Liver (tissue), 3 donors: ENCODE data around the gene UTP25.

Experiments used
- CTCF ChIP-seq: fragments of 150-350 bp; IDR thresholded peaks from 2 replicates; pipeline ENCODE4 v1.5.1; 2017; ENCODE audit warnings: improper control_type of control experiment, low read depth, low read length; ENCODE audit not compliant: missing input control
- HNF4A ChIP-seq, 2 donors: conservative IDR thresholded peaks; 2 replicates each; pipeline ENCODE4 v1.6.1; 2016; ENCODE audit warnings: antibody characterized with exemption in 2 of 2, mild to moderate bottlenecking in 2 of 2
- RAD21 ChIP-seq, 2 donors: IDR thresholded peaks; 2 replicates each; pipeline ENCODE4 v1.6.1; 2016; ENCODE audit warnings: antibody characterized with exemption in 2 of 2, mild to moderate bottlenecking in 2 of 2
- SP1 ChIP-seq: IDR thresholded peaks from 2 replicates; pipeline ENCODE4 v1.6.1; 2018; ENCODE audit warnings: antibody characterized with exemption, mild to moderate bottlenecking
- TAF1 ChIP-seq: conservative IDR thresholded peaks from 2 replicates; pipeline ENCODE4 v1.6.1; 2016; ENCODE audit warnings: antibody characterized with exemption, mild to moderate bottlenecking
- YY1 ChIP-seq: IDR thresholded peaks from 2 replicates; pipeline ENCODE4 v1.6.1; 2016; ENCODE audit warnings: antibody characterized with exemption, mild to moderate bottlenecking
- TF ChIP-seq, protein P1 (sequence below): IDR thresholded peaks from 2 replicates; pipeline ENCODE4 v1.6.1; 2016; ENCODE audit warnings: antibody characterized with exemption
- TF ChIP-seq, protein P2 (sequence below): IDR thresholded peaks from 2 replicates; pipeline ENCODE4 v1.6.1; 2016; ENCODE audit warnings: antibody characterized with exemption, mild to moderate bottlenecking
- donor health status: healthy.
- donor health status: healthy.

DNA sequence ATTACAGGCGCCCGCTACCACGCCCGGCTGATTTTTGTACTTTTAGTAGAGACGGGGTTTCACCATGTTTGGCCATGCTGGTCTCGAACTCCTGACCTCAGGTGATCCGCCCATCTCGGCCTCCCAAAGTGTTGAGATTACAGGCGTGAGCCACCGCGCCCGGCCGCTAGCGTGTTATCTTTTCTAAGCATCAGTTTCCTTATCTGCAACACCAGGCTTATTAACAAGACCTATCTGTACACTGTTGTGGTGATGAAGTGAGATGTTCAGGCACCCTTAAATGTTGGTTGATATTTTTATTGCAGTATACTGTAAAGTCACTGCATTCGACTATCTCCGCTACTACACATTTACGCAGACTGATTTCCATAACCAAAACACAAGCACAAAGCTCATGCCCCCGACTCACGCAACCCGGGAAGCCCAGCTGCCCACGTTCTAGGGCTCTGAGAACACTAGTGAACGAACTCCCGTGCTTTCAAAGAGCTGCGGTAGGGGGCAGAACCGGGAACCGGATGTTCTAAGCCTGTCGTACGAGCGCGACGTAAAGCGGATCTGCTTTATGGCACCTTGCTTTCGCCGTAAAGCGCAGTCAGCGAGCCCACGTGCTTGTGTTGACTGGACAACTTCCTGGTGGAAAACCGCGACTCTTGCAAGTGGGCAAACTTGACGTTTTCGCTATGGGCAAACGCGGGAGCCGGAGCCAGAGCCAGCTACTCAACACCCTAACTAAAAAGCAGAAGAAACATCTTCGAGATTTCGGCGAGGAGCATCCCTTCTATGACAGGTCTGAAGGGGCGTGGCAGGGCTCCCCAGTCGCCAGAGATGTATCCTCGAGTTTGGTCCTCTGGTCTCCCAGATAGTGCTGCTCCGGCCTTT is at the start of gene UTP25:
- peak; percentile 67 for TF ChIP-seq CTCF
- peak; percentile 69 for TF ChIP-seq SP1
- TF ChIP-seq, protein P1, sequence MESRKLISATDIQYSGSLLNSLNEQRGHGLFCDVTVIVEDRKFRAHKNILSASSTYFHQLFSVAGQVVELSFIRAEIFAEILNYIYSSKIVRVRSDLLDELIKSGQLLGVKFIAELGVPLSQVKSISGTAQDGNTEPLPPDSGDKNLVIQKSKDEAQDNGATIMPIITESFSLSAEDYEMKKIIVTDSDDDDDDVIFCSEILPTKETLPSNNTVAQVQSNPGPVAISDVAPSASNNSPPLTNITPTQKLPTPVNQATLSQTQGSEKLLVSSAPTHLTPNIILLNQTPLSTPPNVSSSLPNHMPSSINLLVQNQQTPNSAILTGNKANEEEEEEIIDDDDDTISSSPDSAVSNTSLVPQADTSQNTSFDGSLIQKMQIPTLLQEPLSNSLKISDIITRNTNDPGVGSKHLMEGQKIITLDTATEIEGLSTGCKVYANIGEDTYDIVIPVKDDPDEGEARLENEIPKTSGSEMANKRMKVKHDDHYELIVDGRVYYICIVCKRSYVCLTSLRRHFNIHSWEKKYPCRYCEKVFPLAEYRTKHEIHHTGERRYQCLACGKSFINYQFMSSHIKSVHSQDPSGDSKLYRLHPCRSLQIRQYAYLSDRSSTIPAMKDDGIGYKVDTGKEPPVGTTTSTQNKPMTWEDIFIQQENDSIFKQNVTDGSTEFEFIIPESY, result peak; percentile 96
- TF ChIP-seq RAD21 (IDR thresholded peaks at IDR 0.05), result peak; percentile 51 to 68
- TF ChIP-seq HNF4A (conservative IDR thresholded peaks at IDR 0.05), result peak; percentile 30 to 46
- TF ChIP-seq, protein P2, sequence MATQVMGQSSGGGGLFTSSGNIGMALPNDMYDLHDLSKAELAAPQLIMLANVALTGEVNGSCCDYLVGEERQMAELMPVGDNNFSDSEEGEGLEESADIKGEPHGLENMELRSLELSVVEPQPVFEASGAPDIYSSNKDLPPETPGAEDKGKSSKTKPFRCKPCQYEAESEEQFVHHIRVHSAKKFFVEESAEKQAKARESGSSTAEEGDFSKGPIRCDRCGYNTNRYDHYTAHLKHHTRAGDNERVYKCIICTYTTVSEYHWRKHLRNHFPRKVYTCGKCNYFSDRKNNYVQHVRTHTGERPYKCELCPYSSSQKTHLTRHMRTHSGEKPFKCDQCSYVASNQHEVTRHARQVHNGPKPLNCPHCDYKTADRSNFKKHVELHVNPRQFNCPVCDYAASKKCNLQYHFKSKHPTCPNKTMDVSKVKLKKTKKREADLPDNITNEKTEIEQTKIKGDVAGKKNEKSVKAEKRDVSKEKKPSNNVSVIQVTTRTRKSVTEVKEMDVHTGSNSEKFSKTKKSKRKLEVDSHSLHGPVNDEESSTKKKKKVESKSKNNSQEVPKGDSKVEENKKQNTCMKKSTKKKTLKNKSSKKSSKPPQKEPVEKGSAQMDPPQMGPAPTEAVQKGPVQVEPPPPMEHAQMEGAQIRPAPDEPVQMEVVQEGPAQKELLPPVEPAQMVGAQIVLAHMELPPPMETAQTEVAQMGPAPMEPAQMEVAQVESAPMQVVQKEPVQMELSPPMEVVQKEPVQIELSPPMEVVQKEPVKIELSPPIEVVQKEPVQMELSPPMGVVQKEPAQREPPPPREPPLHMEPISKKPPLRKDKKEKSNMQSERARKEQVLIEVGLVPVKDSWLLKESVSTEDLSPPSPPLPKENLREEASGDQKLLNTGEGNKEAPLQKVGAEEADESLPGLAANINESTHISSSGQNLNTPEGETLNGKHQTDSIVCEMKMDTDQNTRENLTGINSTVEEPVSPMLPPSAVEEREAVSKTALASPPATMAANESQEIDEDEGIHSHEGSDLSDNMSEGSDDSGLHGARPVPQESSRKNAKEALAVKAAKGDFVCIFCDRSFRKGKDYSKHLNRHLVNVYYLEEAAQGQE, result peak; percentile 74
- peak; percentile 81 for TF ChIP-seq YY1
- peak; percentile 94 for TF ChIP-seq TAF1
